Mesothelial cell of epicardium (in vitro differentiated cells): ENCODE measurements around the gene EIF3M. TPM values are rescaled to one million over a fixed set of nuclear protein-coding genes. Genes with fewer than 3 reads are reported as not detected.

Experiments
- DNase-seq, 2 experiments: peaks; one replicate each; pipeline ENCODE4 v3.0.0; 2021; ENCODE audit warnings: low spot score in 2 of 2; ENCODE audit not compliant: unreplicated experiment in 2 of 2
- H3K27ac Mint-ChIP-seq: 2 replicates; pipeline ENCODE4 v1.8.0; 2021; ENCODE audit warnings: mixed read lengths
- H3K27me3 Mint-ChIP-seq: 2 replicates; pipeline ENCODE4 v1.8.0; 2021; ENCODE audit warnings: low read depth, mixed read lengths
- H3K36me3 Mint-ChIP-seq: 2 replicates; pipeline ENCODE4 v1.8.0; 2021; ENCODE audit warnings: mixed read lengths
- H3K4me1 Mint-ChIP-seq: 2 replicates; pipeline ENCODE4 v1.8.0; 2021; ENCODE audit warnings: mixed read lengths
- H3K4me3 Mint-ChIP-seq: 2 replicates; pipeline ENCODE4 v1.8.0; 2021; ENCODE audit warnings: mild to moderate bottlenecking, moderate library complexity, mixed read lengths
- H3K9me3 Mint-ChIP-seq: 2 replicates; pipeline ENCODE4 v1.8.0; 2021; ENCODE audit warnings: mixed read lengths
- CTCF ChIP-seq: fragments of 200-600 bp; sonication (generic); IDR thresholded peaks from one replicate; pipeline ENCODE4 v1.5.0; 2021; ENCODE audit warnings: antibody characterized with exemption; ENCODE audit not compliant: unreplicated experiment
- total RNA-seq: library from RNA; stranded (reverse); gene quantifications from 3 replicates; pipeline ENCODE4 v1.2.1, GENCODE V29; 2021

EIF3M gene
- total RNA-seq, 1 donor from 2014 or later: 440 TPM

GRCh38 chr11:32615422-32615821, 31.8 kb downstream of the EIF3M start:
- H3K4me1 Mint-ChIP-seq: peaks cover 45% of the 10 kb centered on the region
- H3K9me3 Mint-ChIP-seq: peaks cover 10% of the 10 kb centered on the region

GRCh38 chr11:32616903-32617302, 33.3 kb downstream of the EIF3M start:
- H3K36me3 Mint-ChIP-seq: peaks cover 11% of the 10 kb centered on the region
- peak overlapping the region; percentile 72 for H3K27ac Mint-ChIP-seq
- H3K27me3 Mint-ChIP-seq: no peaks in the 10 kb centered on the region
- DNase-seq: no peak
- H3K9me3 Mint-ChIP-seq: peaks cover 24% of the 10 kb centered on the region
- no peak for TF ChIP-seq CTCF
- peaks cover 35% of the 10 kb centered on the region for H3K4me1 Mint-ChIP-seq
- no peak overlapping the region for H3K4me3 Mint-ChIP-seq

More at GRCh38 chr11:32615422-32615821, 31.8 kb downstream of the EIF3M start:
- Mint-ChIP-seq H3K27me3 (no peaks in the 10 kb centered on the region), H3K4me3 (no peak overlapping the region), H3K27ac (peak overlapping the region; percentile 70), H3K36me3 (peaks cover 5% of the 10 kb centered on the region)
- no peak for DNase-seq
- no peak for TF ChIP-seq CTCF

GRCh38 chr11:32630844-32631243, 47.2 kb downstream of the EIF3M start:
- H3K27me3 Mint-ChIP-seq: peaks cover 5% of the 10 kb centered on the region
- H3K4me3 Mint-ChIP-seq: no peak overlapping the region
- no peak for DNase-seq
- H3K9me3 Mint-ChIP-seq: peaks cover 15% of the 10 kb centered on the region
- no peak for TF ChIP-seq CTCF
- H3K27ac Mint-ChIP-seq: peak overlapping the region; percentile 68
- H3K36me3 Mint-ChIP-seq: peaks cover 8% of the 10 kb centered on the region
- peaks cover 17% of the 10 kb centered on the region for H3K4me1 Mint-ChIP-seq

- H3K4me1 Mint-ChIP-seq: peaks cover 22% of the 10 kb centered on the region
- no peak for TF ChIP-seq CTCF
- no peak for DNase-seq
- H3K27ac Mint-ChIP-seq: no peak overlapping the region
- peaks cover 15% of the 10 kb centered on the region for H3K9me3 Mint-ChIP-seq
- peaks cover 2% of the 10 kb centered on the region for H3K27me3 Mint-ChIP-seq
- no peak overlapping the region for H3K4me3 Mint-ChIP-seq
- peaks cover 6% of the 10 kb centered on the region for H3K36me3 Mint-ChIP-seq
Measured at GRCh38 chr11:32635819-32636218, 52.2 kb downstream of the EIF3M start.

- peaks cover 16% of the 10 kb centered on the region for H3K4me1 Mint-ChIP-seq
- no peak for DNase-seq
- H3K27ac Mint-ChIP-seq: no peak overlapping the region
- TF ChIP-seq CTCF: no peak
- no peak overlapping the region for H3K4me3 Mint-ChIP-seq
- no peaks in the 10 kb centered on the region for H3K36me3 Mint-ChIP-seq
- H3K27me3 Mint-ChIP-seq: no peaks in the 10 kb centered on the region
- peaks cover 8% of the 10 kb centered on the region for H3K9me3 Mint-ChIP-seq
Measured at GRCh38 chr11:32641361-32641760, 57.7 kb downstream of the EIF3M start.

- Mint-ChIP-seq H3K36me3 (peaks cover 2% of the 10 kb centered on the region), H3K27me3 (no peaks in the 10 kb centered on the region), H3K9me3 (peaks cover 14% of the 10 kb centered on the region), H3K4me3 (no peak overlapping the region), H3K27ac (no peak overlapping the region), H3K4me1 (peaks cover 4% of the 10 kb centered on the region)
- DNase-seq: no peak
- TF ChIP-seq CTCF: no peak
Measured at GRCh38 chr11:32643526-32643925, 59.9 kb downstream of the EIF3M start.
